Mesothelial cell of epicardium (in vitro differentiated cells): Measurements from ENCODE around the gene SLC6A6. TPM values are rescaled to one million over a fixed set of nuclear protein-coding genes. Genes with fewer than 3 reads are reported as not detected.

Experiments
- DNase-seq, 2 experiments: peaks; one replicate each; pipeline ENCODE4 v3.0.0; 2021; ENCODE audit warnings: low spot score in 2 of 2; ENCODE audit not compliant: unreplicated experiment in 2 of 2
- H3K27ac Mint-ChIP-seq: 2 replicates; pipeline ENCODE4 v1.8.0; 2021; ENCODE audit warnings: mixed read lengths
- H3K27me3 Mint-ChIP-seq: 2 replicates; pipeline ENCODE4 v1.8.0; 2021; ENCODE audit warnings: low read depth, mixed read lengths
- H3K36me3 Mint-ChIP-seq: 2 replicates; pipeline ENCODE4 v1.8.0; 2021; ENCODE audit warnings: mixed read lengths
- H3K4me1 Mint-ChIP-seq: 2 replicates; pipeline ENCODE4 v1.8.0; 2021; ENCODE audit warnings: mixed read lengths
- H3K4me3 Mint-ChIP-seq: 2 replicates; pipeline ENCODE4 v1.8.0; 2021; ENCODE audit warnings: mild to moderate bottlenecking, moderate library complexity, mixed read lengths
- H3K9me3 Mint-ChIP-seq: 2 replicates; pipeline ENCODE4 v1.8.0; 2021; ENCODE audit warnings: mixed read lengths
- total RNA-seq: library from RNA; stranded (reverse); gene quantifications from 3 replicates; pipeline ENCODE4 v1.2.1, GENCODE V29; 2021
- TF ChIP-seq, protein P1 (sequence below): fragments of 200-600 bp; sonication (generic); IDR thresholded peaks from one replicate; pipeline ENCODE4 v1.5.0; 2021; ENCODE audit warnings: antibody characterized with exemption; ENCODE audit not compliant: unreplicated experiment

SLC6A6 gene
- total RNA-seq, 1 donor from 2014 or later, result 21.2 TPM

DNA sequence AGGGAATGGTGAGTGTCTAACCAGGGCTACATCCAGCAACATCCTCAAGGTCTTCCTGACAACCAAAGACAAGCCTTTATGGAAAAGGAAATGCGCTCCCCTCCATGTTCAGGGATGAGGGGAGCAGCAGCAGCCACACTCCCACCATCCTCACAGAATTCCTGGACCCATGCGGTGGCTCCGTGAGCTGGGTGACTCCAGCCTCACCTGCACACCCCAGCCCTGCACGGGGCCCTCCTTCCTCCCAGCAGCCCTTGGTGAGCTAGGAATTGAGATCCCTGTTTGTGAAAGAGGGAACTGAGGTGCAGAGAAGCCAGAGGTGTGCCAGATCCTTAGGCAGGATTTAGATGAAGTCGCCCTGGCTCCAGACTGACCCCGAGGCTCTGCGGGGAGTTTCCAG, 85.4 kb downstream of the SLC6A6 start:
- no peak overlapping the region for H3K27ac Mint-ChIP-seq
- no peaks in the 10 kb centered on the region for H3K27me3 Mint-ChIP-seq
- H3K4me3 Mint-ChIP-seq, result no peak overlapping the region
- H3K4me1 Mint-ChIP-seq, result no peaks in the 10 kb centered on the region
- peaks cover 6% of the 10 kb centered on the region for H3K36me3 Mint-ChIP-seq
- no peak for DNase-seq
- no peaks in the 10 kb centered on the region for H3K9me3 Mint-ChIP-seq
- TF ChIP-seq, protein P1, sequence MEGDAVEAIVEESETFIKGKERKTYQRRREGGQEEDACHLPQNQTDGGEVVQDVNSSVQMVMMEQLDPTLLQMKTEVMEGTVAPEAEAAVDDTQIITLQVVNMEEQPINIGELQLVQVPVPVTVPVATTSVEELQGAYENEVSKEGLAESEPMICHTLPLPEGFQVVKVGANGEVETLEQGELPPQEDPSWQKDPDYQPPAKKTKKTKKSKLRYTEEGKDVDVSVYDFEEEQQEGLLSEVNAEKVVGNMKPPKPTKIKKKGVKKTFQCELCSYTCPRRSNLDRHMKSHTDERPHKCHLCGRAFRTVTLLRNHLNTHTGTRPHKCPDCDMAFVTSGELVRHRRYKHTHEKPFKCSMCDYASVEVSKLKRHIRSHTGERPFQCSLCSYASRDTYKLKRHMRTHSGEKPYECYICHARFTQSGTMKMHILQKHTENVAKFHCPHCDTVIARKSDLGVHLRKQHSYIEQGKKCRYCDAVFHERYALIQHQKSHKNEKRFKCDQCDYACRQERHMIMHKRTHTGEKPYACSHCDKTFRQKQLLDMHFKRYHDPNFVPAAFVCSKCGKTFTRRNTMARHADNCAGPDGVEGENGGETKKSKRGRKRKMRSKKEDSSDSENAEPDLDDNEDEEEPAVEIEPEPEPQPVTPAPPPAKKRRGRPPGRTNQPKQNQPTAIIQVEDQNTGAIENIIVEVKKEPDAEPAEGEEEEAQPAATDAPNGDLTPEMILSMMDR, result no peak

DNA sequence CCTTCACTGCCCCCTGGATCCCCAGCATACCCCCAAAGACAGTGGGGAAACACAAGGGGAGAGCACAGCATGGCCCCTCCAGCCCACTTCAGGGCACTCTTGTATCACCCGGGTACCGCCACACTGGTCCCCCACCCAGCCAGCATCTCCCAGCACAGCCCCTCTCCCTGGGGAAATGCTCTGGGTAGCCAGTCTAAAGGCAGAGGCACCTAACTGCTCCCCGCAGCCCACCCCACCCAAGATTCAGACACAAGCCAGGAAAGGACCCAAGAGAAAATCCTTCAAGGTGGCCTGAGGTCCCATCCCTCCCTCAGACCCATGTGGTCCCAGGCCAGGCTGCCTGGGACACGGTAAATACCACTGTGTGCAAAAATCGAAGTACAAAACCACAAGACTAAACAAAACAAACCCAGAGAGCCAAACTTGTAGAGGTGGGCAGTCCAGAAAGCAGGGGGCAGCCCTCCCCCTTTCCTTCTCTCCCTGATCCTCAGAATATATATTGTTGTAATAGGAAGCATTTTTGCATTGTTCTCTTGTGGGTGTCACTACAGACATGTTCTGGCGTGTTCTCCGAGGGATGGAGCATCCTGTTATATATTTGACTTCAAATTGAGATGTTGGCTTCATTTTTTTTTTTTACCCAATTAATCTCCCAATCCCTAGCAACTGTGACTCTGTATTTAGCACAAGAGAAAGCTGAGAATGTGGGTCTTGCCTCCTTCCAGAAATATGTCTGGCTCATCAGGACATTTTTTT, 86.1 kb downstream of the SLC6A6 start:
- TF ChIP-seq, protein P1, result no peak
- no peak overlapping the region for H3K27ac Mint-ChIP-seq
- peaks cover 4% of the 10 kb centered on the region for H3K36me3 Mint-ChIP-seq
- H3K4me3 Mint-ChIP-seq, result no peak overlapping the region
- H3K27me3 Mint-ChIP-seq, result no peaks in the 10 kb centered on the region
- no peak for DNase-seq
- no peaks in the 10 kb centered on the region for H3K4me1 Mint-ChIP-seq
- no peaks in the 10 kb centered on the region for H3K9me3 Mint-ChIP-seq

DNA sequence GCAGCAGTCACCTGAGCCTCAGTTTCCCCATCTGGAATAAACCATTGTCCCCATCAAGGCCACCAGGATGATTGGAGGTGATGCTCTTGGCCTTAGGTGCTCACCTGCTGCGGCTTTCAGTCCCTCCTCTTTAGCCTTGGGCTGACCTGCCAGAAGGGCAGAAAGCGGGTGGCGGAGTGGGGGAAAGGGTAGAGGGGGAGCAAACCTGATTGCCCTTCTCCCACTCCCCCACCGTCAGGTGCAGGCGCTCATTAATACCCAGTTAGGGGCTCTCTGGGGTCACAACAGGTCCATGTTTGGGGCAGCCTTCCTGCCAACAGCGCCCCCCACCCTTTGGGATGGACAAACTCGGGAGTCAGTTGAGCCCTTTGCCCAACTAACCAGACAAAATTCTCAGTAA, 87.2 kb downstream of the SLC6A6 start:
- TF ChIP-seq, protein P1, result no peak
- Mint-ChIP-seq H3K27me3 (no peaks in the 10 kb centered on the region), H3K4me3 (no peak overlapping the region), H3K9me3 (no peaks in the 10 kb centered on the region), H3K36me3 (peaks cover 2% of the 10 kb centered on the region), H3K27ac (no peak overlapping the region), H3K4me1 (no peaks in the 10 kb centered on the region)
- no peak for DNase-seq

DNA sequence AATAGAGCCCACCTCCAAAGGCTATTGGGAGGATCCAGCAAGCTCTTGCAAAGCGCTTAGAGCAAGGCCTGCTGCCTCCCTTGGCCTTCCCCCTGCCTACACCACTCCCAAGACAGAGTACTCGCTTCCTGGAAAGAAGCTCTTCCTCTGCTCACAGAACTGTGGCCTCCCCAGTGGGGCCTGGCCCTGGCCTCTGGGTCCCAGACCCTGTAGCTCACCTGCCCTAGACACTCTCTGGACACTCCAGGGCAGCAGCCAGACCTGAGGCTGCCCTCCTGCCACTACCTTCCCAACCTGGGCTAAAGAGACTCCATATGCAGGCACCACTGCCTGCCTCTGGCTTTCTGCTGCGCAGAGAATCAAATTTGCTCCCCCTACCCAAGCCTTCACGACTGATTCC, 87.8 kb downstream of the SLC6A6 start:
- Mint-ChIP-seq H3K9me3 (no peaks in the 10 kb centered on the region), H3K4me1 (no peaks in the 10 kb centered on the region), H3K4me3 (no peak overlapping the region), H3K27me3 (no peaks in the 10 kb centered on the region), H3K27ac (no peak overlapping the region), H3K36me3 (no peaks in the 10 kb centered on the region)
- TF ChIP-seq, protein P1, result no peak
- no peak for DNase-seq

DNA sequence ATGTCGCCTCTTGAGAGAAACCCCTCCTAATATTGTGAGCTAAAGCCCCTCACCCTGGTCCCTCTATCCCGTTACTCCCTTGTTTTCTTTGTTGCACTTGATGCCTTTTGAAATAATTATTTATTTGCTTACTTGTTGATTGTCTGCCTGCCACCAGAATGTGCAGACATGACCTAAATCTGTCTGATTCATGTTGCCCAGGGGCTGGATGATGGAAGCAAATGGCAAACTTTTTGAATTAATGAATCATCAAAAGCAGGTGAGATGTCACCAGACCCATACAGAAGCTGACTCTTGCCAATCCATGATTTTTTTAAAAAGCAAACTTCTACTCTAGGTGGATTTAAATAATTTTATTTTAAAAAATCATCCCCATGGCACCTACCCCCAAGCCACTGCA, 88.4 kb downstream of the SLC6A6 start:
- DNase-seq, result no peak
- Mint-ChIP-seq H3K4me3 (no peak overlapping the region), H3K36me3 (no peaks in the 10 kb centered on the region), H3K4me1 (no peaks in the 10 kb centered on the region), H3K9me3 (no peaks in the 10 kb centered on the region), H3K27me3 (no peaks in the 10 kb centered on the region), H3K27ac (no peak overlapping the region)
- TF ChIP-seq, protein P1, result no peak
